ENCODE data around the gene CLTA.
"Not testable (repeated sequence)": the region's sequence is repeated elsewhere in the genome, so short reads cannot be mapped to it uniquely, and the experiment has no call there.

The CLTA gene

DNA sequence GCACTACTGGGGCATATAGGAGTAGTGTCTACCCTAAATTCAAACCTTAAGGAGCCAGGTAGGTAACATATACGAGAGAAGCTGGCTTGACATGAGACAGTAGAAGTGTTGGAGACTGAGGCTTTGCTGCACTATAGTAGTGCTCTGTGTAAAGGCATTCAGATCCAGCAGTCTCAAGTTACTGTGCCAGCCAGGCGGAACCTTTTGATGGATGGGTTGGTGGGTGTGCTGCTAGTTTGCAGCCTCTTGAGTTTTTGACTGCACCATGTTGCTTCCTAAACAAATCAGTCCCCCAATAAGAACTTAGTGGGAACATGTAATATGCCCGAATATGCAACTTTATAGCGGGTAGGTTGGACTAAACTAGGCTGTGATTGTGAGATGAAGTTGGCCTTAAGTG, 1.5 kb downstream of the CLTA start:
- no peak for DNase-seq

DNA sequence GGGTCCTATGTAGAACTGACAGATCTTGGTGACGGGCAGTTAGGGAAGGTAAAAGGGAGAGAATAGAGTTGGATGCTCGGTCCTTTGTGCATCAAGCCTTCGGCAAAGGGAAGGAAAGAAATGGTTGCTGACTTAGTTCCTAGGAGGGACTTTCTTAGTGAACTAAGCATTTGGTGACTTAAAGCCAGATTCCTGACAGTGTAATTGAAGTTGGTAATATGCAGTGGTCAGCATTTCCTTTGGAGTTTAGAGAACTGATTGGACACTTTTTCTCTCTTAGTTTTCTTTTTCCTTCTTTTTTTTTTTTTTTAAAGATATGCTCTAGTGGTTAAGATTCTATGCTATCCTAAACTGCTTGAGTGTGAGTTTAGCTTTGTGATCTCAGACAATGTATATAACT, 2.3 kb downstream of the CLTA start:
- DNase-seq, result no peak

GRCh38 chr9:36194326-36195000, 3.7 kb downstream of the CLTA start:
- no peak for DNase-seq

GRCh38 chr9:36204906-36205547, 14.3 kb downstream of the CLTA start:
- DNase-seq, result no peak

GRCh38 chr9:36207016-36207415, 16.3 kb downstream of the CLTA start:
- DNase-seq, result no peak

DNA sequence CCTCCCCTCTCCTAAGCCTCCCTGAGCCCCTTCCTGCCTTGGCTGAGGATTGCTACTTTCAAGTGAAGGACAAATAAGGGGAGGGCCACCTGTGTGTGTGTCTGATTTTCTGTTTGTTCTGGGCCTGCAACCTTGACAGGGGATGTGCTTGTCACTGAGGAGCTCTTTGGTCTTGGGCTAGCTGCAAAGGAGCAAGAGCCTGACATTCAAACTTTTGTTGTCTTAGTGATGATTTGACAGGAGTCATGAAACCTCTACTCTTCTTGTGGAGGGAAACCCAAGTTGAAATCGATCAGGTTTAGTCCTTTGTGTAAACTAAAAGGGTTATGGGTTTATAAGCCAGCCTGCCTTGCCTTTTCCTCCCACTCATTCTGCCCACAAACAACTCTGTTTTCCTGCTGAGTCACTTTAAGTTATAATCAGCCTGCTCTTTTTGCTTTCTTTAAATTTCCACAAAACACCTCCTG, 16.9 kb downstream of the CLTA start:
- no peak for DNase-seq

DNA sequence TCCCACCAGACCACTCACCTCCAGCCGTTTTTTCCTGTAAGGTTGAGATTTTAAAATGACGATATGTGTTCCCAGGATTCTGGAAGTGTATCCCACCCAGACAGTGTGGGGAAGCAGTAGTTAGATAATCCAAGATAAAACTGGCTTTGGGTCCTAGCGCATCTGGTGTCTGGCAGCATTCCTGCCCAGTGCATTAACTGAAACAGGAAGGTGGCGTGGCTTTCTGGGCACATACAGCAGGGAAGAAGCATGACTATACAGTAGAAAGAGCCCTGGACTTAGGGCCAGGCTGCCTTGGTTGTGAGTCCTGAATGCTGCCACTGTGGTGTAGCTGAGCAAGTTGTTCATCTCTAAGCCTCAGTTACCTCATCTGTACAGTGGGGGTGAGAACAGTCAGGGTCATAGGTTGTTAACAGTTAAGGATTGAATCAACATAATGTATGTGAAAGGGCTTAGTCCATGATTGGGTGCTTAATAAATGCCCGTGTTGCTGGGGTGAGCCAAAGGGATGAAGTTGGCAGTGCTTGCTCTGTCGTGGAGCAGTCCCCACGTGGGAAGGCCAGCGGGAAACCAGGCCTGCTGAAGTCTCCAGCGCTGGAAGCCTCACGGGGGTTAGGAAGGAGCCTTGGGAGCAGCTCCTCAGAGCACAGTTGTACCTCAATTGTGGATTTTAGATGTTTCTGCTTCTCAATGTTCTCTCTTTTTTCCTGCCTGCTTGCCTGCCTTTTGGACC, 18.0 kb downstream of the CLTA start:
- no peak for DNase-seq

- DNase-seq, result no peak
These were observed 20.0 kb downstream of the CLTA start for GRCh38 chr9:36210722-36211121.

- DNase-seq, result no peak
These were observed 20.8 kb downstream of the CLTA start for GRCh38 chr9:36211510-36211909.

DNA sequence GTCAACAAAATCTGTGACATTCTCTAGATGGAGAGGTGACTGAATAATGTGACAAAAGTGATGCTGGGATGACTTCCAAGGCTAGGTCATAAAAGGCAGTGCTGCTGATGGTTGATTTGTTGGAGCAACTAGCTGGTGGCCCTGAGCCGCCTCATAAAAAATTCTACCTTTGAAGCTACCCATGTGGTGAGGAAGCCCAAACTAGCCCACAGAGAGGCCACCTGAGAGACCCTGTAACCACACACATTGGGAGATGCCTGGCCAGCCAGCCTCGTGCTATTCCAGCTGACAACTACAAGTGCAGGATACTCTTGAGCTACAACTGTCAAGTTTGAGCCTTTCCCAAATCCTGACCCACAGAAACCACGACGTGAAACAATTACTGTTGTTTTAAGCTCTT, 22.7 kb downstream of the CLTA start:
- DNase-seq, result no peak

GRCh38 chr9:36213989-36214388, 23.3 kb downstream of the CLTA start:
- no peak for DNase-seq

DNA sequence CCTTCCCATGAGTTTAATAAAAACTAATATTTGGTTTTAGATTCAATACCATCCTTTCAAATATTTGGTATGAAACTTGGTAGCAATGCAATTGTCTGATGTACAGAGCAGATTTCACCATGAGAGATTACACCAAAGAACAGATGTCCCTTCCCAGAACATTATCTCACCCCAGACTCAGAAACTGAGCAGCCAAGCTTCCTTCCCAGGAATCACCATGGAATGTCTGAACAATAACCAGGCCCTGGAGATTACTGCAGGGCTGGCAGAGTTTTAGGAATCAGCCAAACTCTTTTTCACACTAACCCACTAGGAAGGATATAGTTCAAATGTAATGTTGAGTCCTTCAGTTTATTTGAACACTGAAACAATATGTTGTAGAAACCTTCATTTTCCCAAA, 23.9 kb downstream of the CLTA start:
- DNase-seq, result no peak

DNA sequence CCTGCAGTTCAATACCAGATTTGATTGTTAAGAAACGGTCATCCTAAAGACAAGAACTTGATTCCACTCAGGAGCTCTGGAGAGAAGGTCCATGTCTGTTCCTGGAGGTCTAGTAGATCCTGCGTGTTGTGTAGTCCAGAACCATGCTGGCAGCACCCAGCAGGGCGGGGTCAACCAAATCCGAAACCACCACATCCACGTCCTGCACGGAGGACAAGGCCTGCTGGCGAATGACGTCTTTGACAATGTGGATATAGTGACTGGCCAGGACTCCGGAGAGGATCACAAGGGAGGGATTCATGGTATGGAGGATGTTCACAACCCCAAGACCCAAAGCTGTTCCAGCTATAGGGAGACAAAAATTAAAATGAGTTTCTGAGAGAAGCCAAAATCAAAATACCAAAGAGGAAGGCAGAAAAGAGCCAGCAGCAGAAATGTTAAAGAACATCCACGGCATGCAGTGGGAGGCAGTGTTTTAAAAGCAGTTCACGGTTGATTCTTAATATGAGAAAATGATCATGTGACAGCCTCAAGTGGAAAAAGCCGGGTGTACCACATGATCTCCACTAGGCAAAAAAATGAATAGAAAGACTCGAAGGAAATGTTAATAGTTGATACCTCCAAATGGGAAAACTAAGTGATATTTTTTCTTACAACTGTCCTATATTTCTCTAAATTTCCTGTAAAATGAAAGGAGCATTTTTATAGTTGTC, 26.7 kb downstream of the CLTA start:
- DNase-seq, result no peak

- no peak for DNase-seq
These were observed 27.3 kb downstream of the CLTA start for GRCh38 chr9:36218011-36218410.

DNA sequence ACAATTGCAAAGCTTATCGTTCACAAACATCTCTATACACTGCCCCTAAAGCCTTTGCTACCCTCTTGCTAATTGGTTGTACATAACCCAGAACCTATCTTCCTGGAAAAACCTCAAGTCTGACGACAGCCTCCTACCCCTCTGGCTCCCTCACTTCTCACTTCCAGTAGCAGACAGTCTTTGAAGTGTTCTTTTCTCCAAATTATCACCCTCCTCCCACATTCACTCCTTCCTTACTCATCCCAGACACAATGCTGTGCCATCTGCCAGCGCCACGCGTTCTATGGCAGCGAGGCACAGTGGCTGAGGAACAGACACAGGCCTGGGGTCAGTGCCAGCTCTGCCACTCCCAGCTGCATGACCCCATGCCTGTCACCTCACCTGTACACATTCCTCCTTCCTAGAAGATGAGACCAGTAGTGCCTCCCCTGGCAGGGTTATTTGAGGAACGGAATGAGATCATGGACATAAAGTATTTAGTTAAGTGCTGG, 27.7 kb downstream of the CLTA start:
- peak; percentile 6 for DNase-seq

GRCh38 chr9:36221667-36222066, 30.9 kb downstream of the CLTA start:
- DNase-seq, result no peak

DNA sequence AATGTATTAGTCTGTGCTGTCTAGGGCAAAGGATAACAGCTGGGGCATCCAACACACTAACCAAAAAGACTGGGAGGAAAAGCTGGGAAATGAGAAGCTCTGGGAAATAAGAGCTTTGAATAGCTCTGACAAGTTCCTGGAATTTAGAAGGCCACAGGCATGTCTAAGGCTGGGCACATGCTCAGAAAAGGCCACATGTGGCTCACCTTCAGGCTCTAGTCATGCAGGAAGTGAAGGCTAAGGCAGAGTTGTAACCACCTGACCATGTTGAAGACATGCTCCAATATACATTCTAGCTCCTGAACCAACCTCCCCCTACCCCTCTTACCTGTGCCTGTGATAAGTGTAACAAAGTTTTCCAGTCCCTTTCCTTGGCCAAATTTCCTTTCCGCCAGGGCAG, 31.7 kb downstream of the CLTA start:
- no peak for DNase-seq

DNA sequence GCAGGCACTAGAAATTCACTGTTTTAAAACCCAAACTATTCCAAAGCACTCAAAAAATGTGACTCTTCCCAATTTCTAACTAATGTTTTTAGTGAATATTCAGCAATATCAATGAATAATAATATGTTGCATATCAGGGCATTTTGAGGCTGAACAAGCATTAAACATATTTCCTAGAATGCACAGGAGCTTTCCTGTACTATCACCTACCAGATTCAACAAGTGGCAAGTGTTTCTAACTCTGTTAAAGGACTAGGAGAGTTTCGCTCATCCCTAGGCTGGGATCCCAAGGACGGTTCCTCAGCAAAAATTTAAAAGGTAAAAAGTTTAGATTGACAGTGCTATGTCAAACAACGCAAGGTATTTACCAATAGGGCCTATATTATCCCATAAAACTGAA, 46.5 kb downstream of the CLTA start:
- DNase-seq, result no peak

DNA sequence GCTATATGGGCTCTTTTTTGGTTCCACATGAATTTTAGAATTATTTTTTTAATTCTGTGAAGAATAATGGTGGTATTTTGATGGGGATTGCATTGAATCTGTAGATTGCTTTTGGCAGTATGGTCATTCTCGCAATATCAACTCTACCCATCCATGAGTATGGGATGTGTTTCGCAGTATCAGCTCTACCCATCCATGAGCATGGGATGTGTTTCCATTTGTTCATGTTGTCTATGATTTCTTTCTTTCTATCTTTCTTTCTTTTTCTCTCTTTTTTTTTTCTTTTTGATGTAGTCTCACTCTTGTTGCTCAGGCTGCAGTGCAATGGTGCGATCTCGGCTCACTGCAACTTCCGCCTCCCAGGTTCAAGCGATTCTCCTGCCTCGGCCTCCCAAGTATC, 48.5 kb downstream of the CLTA start:
- not testable (repeated sequence) for DNase-seq

DNA sequence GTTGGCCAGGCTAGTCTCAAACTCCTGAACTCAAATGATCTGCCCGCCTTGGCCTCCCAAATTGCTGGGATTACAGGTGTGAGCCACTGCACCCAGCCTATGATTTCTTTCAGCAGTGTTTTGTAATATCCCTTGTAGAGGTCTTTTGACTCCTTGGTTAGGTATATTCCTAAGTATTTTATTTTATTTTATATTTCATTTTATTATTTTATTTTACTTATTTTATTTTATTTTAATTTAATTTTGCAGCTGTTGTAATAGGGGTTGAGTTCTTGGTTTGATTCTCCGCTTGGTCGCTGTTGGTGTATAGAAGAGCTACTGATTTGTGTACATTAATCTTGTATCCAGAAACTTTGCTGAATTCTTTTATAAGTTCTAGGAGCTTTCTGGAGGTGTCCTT, 49.0 kb downstream of the CLTA start:
- DNase-seq, result not testable (repeated sequence)

DNA sequence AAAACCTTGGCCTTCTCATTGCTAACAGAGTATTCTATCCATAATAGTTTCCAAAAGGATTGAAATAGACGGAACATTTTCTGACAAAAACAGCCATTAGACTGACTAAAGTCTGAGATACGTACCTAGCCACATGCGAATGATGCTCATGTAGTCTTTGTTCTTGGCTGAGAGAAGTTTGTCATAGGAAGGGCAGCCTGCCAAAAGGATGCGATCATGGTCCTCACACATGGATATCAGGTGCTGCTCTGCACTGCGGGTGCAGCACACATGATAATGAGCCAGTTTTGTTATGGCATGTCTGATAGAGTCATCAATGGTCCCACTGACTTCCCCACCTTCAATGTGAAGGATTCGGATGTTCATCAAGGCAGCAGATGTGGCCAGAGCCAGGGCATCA, 55.2 kb downstream of the CLTA start:
- no peak for DNase-seq

- no peak for DNase-seq
These were observed 56.6 kb downstream of the CLTA start for GRCh38 chr9:36247356-36247755.

DNA sequence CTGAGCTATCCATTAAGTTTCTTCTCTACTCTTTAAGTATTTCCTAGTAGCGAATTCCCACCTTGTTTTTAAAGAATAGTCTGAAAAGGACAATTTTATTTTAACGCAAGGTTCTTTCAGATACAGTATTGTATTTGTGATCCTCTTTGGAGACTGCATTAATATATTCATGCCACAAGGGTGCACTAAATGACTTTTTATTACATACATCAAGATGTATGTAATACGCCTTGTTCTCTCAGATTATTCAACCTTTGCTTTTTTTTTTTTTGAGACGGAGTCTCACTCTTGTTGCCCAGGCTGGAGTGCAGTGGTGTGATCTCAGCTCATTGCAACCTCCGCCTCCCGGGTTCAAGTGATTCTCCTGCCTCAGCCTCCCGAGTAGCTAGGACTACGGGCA, 57.3 kb downstream of the CLTA start:
- peak; percentile 52 for DNase-seq

All from CD4-positive, alpha-beta T cell treated with Interleukin-12 subunit alpha and Interleukin-12 subunit beta, for 1 hour (primary cell).